Activated T-cell treated with anti-CD3 and anti-CD28 coated beads, Interleukin-2, amount 50 U/mL, for 48 hours (primary cell): ENCODE data around the gene CSNK1G3.
"Not testable (repeated sequence)": the region's sequence is repeated elsewhere in the genome, so short reads cannot be mapped to it uniquely, and the experiment has no call there.

Source experiments
- DNase-seq, 2 experiments: peaks; one replicate each; pipeline ENCODE4 v3.0.0-alpha.2; 2020

CSNK1G3 gene

DNA sequence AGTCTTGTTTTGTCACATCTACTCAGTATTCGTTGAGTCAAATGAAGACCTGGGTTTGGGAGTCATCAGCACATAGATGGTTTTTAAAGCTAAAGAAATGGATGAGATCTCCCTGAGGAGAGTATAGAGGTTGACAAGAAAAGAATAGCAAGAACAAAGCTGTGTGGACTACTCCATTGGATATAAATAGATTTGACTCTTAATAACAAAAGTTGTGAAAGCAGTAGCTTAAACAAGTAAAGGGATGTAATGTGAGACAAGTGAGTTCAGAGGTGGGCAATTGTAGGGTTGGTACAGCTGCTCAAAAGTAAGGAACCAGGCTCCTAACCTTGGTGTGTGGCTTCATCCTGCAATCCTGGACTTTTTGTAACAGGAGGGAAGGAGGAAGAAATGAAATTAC, 49.3 kb downstream of the CSNK1G3 start:
- no peak for DNase-seq

DNA sequence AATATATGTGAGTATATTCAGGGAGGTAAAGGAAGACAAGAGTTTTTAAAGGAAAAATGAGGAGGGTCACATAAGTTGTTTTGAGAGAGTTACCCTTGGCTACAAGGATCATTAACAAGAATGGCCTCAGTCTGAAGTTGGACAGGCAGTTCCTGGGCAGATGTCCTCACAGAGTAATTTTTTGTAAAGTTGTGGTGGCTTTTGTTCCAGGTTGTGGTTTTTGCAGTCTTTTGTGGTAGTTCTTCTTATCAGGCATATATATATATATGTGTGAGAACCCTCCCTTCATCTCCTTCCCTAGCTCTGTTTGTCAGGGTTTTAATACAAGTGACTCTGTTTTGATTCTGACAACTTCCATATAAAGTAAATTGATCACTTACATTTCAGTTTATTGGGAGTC, 60.0 kb downstream of the CSNK1G3 start:
- no peak for DNase-seq

DNA sequence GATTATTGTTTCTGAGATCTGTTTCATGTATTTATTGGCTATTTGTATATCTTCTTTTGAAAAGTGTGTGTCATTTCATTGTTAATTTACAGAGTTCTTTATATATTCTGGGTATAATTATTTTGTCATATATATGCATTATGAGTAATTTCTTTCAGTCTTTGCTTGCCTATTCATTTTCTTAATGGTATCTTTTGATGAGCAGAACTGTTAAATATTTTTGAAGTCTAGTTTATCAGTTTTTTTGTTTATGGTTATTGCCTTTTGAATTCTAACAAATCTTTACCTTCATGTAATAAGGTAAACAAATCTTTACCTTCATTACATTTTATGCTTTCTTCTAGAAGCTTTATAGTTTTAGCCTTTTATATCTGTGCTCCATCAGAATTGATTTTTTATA, 66.4 kb downstream of the CSNK1G3 start:
- no peak for DNase-seq

DNA sequence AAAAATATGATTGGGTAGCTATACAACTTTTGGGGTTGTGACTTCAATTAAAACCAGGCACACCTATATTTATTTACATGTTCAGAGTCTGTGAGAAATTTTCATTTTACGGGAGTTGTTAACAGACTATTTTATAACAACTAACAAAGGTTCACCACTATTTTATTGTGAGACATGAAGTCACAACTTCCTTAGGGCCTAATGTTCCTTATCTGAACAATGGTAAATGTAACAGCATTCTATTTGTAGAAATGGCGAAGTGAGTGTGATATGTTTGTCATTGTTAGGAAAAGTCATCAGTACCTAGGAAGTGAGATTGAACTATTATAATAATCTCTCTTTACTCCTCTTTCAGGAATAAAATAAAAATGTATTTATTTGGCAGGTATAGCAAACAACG, 67.4 kb downstream of the CSNK1G3 start:
- no peak for DNase-seq

DNA sequence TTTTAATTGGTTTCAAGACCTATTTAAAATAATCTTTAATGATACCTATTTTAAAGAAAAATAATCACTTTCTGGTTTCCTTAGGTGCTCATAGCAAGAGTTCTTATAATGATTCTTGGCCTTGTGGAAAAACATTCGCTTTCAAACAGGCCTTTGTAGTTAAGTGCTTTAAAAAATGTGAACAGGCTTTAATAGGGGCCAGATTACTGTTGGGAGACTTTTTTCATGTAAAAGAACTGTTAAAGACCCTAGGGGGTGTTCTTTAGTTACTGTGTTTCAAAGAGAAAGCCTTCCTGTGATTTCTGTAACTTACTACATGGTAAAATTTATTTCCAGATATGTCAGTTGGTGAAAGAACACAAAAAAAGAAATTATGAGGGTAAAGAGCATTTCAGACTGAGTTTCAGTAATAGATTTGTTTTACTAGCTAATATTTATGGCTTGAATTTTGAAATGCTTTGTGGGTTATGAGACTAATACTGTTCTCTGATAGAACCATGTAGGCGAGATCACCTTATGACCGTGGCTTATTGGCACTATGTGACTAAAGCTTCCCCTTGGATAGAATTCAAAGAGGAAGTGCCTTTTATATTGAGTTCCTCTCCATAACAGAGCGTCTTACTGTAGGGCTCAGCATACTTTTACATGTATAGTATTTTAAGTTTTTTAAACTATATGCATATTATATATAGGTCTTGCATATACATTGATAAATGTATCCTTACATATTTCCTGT, 70.7 kb downstream of the CSNK1G3 start:
- DNase-seq, result no peak

DNA sequence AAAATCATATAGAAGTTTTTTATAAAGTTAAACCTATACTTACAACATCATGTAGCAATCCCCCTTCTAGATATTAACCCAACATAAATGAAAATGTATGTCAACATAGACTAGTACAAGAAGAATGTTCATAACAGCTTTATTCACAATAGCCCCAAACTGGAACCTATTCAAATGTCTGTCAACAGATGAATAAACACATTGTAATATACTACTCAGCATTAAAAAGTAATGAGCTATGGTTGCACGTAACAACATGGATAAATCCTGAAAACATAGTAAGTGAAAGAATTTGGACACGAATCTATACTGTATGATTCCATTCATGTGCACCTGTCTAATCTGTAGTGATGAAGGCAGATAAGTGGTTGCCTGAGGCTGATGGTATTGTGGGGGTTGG, 73.9 kb downstream of the CSNK1G3 start:
- no peak for DNase-seq

DNA sequence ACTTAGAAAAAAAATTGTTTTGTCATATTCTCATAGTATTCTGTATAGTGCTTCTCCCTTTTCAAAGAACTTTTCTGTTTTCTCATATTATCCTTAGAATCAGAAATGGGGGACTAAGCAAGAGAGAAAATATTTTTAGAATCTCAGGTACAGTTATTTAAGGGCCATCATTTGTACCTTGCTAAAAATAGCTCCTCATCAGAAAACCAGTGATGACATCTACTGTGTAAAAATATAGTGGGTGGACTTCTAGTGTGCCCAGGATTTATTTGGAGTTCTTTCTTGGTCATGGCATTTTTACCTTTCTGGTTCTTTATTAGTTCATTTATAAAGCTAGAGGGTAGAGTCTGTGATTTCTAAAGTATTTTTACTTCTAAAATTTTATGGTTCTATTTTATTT, 82.5 kb downstream of the CSNK1G3 start:
- no peak for DNase-seq

DNA sequence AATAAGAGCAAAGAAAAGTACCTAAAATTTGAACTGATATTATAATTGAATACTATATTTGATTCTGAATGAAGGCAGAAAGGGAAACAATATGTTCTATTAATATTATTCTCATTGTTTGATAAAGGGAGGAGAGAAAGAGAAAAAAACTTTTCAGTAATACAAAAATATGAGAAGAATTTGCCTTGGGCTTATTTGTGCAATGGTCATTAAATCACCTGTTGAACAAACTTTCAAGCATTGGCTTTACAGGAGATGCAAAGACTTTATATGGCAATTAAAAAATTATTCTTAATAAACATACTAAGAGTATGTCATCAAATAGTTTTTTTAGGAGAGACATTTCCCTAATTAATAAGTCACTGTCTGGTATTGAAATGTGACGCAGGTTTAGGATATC, 85.0 kb downstream of the CSNK1G3 start:
- no peak for DNase-seq

DNA sequence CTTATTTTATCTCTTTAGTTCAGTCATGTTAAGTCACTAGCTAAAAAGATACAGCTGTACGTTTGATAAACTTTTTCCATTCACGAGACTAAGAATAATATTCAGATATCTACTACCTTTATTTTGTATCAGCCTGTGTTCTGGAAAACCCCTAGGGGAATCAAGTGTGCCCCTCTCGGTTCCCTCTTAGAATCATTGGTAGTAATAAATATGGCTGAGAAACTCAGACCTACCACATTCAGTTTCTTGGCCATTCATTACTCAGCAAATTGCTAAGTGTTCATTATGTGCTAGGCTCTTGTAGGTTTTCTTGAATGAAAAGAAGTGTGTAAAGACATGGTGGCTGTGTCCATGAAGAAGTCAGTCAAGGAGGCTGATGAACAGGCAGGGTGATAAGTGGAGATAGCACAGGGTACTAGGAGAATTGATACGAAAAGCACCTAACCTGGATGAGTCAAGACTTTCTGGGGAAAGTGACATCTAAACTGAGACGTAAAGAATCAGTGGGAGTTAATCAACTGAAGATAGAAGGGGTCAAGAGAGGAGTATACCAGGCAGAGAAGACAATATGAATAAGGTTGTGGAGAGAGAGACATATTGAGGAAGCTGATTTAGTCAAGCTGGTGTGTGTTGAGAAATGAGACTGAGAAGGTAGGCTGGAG, 86.2 kb downstream of the CSNK1G3 start:
- no peak for DNase-seq

DNA sequence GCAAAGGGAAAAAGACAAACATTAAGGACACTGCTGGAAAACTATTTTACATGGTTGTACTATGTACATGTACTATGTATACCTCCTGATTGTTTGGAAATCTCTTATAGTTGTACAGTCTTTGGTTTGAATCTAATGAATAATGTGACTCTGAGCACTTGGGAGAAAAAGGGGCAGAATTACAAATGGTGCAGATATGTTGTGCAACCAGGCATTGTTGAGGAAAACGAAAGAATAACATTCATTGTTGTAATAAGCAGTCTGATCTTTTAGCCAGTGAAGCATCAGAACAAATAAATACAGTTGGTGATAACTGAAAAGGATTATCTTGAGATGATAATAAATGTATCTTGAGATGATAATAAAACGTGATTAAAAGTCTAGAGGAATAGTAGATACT, 87.2 kb downstream of the CSNK1G3 start:
- DNase-seq, result no peak

DNA sequence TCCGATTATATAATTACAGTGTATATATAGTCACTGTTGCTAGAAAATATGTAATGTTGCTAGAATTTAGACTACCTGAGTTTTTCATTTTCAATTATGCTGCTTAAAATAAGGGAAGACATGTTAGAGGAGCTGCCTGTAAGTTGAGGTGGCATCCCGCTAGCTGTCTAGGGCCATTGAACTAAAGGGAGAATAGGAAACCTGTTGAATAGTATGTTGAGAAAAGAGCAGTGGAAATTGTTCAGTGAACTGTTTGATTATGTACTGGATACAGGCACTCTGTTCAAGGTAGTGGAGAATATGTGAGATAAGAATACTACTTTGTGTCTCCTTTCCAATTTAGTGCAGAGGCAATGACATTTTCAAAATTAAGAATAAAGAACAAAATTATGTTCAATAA, 89.6 kb downstream of the CSNK1G3 start:
- no peak for DNase-seq

DNA sequence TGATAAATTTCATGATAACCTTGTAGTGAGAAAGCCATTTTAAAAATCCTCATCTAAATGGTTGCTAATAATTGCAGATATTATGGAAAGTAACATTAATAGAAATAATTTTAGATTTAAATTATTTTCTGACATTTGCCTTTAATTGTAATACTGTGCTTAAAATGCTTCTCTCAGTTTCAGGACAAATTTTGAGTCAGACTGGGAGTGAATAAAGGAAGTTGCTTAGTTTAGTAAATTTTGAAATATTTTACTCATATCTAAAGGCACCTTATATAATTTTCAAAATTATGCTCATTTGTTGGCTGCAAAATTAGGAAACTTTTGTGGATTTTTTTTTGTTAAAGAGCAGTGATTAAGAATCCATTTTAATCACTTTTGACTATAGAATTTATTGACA, 93.8 kb downstream of the CSNK1G3 start:
- DNase-seq, result no peak

DNA sequence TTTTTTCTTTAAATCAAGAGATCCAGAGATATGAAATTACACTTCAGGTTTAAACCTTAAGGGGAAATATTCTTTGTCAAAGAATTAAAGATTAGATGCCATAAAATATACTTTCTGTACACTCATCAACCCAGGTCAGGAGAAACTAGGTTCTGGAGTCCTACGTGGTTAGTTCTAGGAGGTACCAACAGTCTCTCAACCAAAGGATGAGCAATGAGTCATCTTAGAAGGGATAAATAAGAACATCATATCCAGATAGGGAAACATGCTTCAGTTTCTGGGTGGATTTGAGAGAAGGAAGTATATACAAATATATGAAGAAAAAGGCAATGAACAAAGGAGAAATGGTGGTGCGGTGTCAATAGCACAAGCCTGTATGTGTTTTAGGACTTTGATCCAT, 98.2 kb downstream of the CSNK1G3 start:
- DNase-seq, result no peak

DNA sequence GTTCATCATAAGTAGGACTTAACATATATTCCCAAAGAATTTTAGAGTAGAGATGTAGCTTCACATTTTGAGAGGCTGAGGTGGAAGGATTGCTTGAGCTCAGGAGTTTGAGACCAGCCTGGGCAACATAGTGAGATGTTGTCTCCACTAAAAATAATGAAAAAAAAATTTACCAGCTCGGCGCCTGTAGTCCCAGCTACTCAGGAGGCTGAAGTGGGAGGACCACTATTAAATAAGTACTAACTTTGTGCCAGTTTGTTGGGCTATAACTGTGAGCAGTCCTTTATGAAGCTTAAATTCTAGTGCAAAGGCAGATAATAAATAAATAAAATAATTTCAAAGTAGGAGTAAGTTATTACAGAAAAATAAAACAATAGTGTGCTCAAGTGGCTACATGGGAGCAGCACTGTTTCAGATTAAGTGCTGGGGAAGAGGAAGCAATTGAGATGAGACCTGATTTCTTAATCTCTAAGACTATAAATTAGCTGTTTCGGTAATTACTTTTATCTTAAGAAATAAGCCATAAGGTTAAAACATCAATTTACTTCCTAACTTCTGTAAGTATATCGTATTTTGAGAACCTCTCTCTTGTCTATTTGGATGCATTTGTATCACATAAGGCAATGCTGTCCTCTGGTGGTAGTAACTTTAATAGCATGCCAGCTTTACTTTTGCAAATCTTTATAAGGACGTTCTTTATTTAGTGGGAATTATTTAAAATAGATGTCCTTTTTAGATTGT, 98.9 kb downstream of the CSNK1G3 start:
- no peak for DNase-seq

DNA sequence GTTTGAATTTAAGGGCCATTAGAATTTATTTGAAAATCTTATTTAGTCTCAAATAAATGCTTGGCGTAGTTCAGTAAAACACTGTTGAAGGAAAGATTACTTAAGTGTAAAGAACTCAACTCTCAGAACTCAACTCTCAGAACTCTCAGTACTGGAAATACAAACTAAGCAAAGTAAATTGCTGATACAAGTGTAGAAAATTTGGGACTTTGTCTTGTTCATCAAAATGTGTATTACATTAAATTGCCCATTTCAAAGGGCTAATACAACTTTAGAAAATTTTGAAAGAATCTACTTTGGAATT, 99.4 kb downstream of the CSNK1G3 start:
- DNase-seq, result no peak

DNA sequence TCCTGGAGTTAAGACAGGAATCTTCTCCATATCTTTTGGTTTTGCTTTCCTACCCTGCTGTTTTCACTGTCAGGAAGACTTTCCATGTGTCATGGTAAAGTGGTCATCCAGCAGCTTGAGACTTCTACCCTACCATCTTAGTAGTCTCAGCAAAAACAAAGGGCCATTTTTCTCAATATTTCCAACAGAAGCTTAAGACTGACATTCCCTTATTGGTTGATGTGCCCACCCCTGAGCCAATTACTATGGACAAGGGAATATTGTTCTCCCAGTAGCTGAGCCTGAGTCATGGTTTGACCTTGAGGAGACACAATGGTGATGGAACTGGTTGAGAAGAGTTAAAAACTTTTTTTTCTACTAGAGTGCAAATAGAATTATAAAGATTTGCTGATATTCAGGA, 105.6 kb downstream of the CSNK1G3 start:
- no peak for DNase-seq

DNA sequence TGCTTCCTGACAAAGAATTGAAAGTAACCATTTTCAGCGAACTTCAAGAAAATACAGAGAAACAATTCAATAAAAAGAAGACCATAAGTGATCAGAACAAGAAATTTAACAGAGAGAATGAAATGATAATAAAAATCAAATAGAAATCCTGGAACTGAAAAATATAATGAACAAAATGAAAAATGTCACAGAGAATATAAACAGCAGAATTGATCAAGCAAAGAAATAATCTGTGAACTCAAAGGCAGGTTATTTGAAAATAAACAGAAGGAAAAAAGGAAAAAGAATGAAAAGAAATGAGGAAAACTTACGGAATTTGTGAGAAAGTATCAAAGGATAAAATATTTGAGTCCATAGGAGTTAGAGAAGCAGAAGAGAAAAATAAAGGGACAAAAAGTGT, 114.1 kb downstream of the CSNK1G3 start:
- DNase-seq, result no peak

DNA sequence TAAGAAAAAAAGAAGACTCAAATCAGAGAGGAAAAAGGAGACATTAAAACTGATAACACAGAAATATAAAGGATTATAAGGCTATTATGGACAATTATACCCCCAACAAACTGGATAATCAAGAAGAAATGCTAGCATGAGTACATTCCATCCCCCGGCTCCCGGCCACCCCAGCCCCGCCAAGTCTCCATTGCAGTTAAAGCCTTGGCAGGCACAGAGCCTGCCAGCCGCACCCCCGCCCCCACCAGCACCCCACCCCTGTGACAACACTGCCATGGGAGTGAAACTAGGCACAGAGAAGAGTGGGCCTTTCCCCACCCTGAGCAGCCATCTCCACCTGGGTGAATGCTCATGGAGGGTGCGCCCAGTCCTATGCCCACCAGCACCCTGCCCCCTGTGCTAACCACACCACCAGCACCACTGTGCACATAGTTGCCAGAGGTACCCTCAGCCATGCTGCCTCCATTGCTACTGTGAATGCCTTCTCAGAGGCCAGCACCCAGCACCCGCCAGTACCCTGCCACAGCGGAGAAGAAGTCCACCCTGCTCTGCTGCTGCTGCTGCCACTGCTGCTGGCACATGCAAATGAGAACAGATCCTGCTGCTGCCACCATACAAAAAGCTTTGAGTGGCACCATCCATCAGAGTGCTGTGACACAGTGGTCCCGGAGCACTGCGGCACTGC, 117.0 kb downstream of the CSNK1G3 start:
- DNase-seq, result no peak

DNA sequence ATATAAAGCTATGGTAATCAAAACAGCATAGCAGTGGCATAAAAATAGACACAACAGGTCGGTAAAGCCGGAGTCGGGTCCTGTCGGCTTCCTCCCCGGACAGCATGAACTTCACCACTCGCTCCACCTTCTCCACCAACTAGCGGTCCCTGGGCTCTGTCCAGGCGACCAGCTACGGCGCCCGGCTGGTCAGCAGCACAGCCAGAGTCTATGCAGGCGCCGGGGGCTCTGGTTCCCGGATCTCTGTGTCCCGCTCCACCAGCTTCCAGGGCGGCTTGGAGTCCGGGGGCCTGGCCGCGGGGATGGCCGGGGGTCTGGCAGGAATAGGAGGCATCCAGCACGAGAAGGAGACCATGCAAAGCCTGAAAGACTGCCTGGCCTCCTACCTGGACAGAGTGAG, 124.0 kb downstream of the CSNK1G3 start:
- no peak for DNase-seq

DNA sequence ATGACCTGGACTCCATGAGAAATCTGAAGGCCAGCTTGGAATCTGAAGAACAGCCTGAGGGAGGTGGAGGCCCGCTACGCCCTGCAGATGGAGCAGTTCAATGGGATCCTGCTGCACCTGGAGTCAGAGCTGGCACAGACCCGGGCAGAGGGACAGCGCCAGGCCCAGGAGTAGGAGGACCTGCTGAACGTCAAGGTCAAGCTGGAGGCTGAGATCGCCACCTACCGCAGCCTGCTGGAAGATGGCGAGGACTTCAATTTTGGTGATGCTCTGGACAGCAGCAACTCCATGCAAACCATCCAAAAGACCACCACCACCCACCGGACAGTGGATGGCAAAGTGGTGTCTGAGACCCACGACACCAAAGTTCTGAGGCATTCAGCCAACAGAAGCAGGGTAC, 125.1 kb downstream of the CSNK1G3 start:
- DNase-seq, result not testable (repeated sequence)

DNA sequence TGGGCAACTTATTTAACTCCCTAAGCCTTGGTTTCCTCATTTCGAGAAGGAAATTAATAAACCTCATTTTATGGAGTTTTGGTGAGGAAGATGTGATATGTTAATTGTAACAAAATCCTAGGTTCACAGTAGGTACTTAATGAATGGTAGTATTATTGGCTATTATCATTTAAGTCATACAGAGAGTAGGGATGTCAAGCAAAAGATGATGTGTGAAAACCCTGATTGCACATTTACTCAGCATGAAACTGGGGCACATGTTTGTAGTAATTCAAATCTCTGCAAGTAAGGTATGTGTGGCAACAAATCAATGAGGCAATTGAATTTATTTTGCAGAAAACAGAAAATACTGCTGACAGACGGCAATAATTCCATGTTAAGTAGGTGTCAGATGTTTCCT, 127.3 kb downstream of the CSNK1G3 start:
- no peak for DNase-seq

DNA sequence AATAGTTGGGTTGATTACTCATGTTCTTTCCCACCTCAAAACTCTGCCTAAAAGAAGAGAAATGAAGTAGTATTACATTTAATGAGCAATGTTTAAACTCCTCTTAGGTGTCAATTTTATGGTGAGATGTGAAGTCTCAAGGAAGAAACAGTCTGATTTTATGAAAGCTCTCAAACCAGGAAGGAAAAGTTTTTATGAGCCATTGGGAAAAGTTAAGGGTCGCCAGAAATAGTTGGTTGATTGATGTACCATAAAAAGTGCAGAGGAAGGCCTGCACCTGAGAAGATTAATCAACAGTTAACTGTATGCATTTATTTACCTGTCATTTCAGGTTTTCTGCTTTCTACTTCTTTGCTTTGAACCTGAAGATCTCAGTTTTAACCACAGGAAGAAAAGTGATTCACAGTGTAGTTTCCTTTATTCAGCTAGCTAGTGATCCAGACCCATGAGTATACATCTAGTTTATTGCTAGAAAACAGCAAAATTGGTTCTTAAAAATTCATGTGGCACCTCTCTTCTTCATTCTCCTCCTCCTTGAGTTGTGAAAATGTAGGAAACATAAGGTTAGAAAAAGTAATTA, 133.1 kb downstream of the CSNK1G3 start:
- no peak for DNase-seq

DNA sequence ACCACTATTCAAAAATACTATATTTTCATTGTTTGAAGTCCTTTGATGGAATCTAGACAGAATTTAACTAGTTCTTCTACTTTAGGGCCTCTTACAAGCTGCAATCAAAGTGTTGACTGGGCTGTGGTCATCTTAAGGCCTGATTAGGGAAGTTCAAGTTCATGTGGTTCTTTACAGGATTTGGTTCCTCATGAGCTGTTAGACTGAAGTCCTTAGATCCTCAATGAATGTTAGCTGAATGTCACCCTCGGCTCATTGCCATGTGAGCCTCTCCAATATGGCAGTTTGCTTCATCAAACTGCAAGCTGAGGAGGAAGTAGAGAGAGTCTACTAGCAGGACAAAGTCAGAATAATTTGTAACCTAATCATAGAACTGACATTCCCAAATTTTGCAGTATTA, 135.1 kb downstream of the CSNK1G3 start:
- DNase-seq, result no peak

DNA sequence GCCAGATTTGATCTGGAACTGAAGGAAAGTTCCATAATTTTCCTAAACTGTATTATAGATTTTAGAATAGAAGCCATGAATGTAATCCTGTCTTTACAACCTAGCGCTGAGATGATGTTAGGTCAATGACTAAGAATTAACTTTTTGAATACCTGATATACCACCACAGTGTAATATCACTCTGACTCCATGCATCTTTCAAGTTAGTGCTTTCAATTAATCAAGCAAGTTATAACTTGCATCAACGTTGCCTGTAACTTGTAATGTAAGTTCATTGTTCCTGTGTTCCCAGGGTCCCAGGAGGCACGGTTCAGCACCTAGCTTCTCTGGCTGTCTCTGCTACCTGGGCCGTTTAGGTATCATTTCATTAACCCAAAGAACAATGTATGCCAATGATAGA, 139.3 kb downstream of the CSNK1G3 start:
- DNase-seq, result no peak
